Gastroesophageal sphincter (tissue), 3 donors: ENCODE data around the gene KIF26A.

Experiments used
- EP300 ChIP-seq: sonication (generic); formaldehyde crosslinking; IDR thresholded peaks from one replicate; pipeline ENCODE4 v1.6.1; 2017; ENCODE audit warnings: antibody characterized with exemption, mild to moderate bottlenecking
- TF ChIP-seq, protein P1 (sequence below), 4 experiments: fragments of 200-600 bp in 2 of 4; fragments of 450-650 bp in 2 of 4; sonication (generic) in 1 of 4; IDR thresholded peaks; one replicate each; pipeline ENCODE4 v1.5.1; 2017 to 2019; ENCODE audit warnings: antibody characterized with exemption in 4 of 4, mild to moderate bottlenecking in 2 of 4, moderate library complexity in 2 of 4

DNA sequence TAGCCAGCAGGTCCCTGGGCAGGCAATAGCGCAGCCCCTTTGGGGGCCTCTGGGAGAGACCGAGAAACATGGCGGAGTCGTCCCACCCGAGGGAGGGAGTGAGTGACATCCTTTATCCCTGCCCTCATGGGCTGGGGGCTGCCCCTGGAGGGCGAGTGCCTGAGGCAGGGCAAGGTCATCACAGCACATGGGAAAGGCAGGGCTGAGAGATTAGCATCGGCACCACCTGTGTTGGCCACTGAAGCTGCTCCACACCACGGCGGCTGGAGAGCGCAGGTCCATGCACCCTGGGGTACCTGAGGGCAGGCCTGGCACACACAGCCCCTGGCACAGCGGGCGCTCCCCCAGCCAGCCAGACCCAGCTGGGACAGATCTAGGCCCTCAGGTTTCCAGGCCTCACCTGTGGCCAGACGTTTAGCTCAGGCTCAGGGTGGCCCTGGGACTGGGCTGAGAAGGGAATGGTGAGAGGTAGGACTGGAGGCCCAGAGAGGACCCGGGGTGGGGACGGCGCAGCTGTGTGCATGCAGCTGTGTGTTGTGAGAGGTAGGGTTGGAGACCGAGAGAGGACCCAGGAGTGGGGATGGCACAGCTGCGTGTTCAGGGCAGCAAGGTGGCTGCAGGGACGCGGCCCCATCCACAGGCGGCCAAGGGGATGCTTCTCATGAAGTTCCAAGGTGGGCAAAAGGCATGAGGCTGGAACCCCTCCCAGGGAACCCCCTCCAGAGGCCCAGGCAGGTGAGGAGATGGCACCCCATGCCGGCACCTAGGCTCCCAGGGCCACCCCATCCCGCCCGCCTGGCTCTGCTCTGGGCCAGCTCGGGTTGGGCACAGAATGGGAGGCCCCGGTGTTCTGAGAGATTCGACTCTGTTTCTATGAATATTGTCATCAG is 74.1 kb downstream of the KIF26A start:
- TF ChIP-seq, protein P1, sequence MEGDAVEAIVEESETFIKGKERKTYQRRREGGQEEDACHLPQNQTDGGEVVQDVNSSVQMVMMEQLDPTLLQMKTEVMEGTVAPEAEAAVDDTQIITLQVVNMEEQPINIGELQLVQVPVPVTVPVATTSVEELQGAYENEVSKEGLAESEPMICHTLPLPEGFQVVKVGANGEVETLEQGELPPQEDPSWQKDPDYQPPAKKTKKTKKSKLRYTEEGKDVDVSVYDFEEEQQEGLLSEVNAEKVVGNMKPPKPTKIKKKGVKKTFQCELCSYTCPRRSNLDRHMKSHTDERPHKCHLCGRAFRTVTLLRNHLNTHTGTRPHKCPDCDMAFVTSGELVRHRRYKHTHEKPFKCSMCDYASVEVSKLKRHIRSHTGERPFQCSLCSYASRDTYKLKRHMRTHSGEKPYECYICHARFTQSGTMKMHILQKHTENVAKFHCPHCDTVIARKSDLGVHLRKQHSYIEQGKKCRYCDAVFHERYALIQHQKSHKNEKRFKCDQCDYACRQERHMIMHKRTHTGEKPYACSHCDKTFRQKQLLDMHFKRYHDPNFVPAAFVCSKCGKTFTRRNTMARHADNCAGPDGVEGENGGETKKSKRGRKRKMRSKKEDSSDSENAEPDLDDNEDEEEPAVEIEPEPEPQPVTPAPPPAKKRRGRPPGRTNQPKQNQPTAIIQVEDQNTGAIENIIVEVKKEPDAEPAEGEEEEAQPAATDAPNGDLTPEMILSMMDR (IDR thresholded peaks at IDR 0.05), result no peak
- TF ChIP-seq EP300, result no peak
